ENCODE data around the gene DYNC1I1.

- TF ChIP-seq CTCF (IDR thresholded peaks at IDR 0.05) (no peak), POLR2AphosphoS5 (IDR thresholded peaks at IDR 0.05) (no peak), POLR2A (IDR thresholded peaks at IDR 0.05) (no peak), EP300 (IDR thresholded peaks at IDR 0.05) (no peak)
These were observed 329.9 kb downstream of the DYNC1I1 start for GRCh38 chr7:96102096-96102811.

All from suprapubic skin (tissue), 4 donors.